ENCODE data around the gene SDK1. TPM values are rescaled to one million over a fixed set of nuclear protein-coding genes. Genes with fewer than 3 reads are reported as not detected.

The SDK1 gene, protein sequence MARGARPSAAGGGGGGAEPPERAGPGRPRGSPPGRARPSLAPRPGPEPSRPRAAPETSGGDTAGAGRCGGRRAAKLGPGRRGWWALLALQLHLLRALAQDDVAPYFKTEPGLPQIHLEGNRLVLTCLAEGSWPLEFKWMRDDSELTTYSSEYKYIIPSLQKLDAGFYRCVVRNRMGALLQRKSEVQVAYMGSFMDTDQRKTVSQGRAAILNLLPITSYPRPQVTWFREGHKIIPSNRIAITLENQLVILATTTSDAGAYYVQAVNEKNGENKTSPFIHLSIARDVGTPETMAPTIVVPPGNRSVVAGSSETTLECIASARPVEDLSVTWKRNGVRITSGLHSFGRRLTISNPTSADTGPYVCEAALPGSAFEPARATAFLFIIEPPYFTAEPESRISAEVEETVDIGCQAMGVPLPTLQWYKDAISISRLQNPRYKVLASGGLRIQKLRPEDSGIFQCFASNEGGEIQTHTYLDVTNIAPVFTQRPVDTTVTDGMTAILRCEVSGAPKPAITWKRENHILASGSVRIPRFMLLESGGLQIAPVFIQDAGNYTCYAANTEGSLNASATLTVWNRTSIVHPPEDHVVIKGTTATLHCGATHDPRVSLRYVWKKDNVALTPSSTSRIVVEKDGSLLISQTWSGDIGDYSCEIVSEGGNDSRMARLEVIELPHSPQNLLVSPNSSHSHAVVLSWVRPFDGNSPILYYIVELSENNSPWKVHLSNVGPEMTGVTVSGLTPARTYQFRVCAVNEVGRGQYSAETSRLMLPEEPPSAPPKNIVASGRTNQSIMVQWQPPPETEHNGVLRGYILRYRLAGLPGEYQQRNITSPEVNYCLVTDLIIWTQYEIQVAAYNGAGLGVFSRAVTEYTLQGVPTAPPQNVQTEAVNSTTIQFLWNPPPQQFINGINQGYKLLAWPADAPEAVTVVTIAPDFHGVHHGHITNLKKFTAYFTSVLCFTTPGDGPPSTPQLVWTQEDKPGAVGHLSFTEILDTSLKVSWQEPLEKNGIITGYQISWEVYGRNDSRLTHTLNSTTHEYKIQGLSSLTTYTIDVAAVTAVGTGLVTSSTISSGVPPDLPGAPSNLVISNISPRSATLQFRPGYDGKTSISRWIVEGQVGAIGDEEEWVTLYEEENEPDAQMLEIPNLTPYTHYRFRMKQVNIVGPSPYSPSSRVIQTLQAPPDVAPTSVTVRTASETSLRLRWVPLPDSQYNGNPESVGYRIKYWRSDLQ (N-terminal part only)
- polyA plus RNA-seq (ENCODE audit: insufficient read length), result 3.6 TPM

DNA sequence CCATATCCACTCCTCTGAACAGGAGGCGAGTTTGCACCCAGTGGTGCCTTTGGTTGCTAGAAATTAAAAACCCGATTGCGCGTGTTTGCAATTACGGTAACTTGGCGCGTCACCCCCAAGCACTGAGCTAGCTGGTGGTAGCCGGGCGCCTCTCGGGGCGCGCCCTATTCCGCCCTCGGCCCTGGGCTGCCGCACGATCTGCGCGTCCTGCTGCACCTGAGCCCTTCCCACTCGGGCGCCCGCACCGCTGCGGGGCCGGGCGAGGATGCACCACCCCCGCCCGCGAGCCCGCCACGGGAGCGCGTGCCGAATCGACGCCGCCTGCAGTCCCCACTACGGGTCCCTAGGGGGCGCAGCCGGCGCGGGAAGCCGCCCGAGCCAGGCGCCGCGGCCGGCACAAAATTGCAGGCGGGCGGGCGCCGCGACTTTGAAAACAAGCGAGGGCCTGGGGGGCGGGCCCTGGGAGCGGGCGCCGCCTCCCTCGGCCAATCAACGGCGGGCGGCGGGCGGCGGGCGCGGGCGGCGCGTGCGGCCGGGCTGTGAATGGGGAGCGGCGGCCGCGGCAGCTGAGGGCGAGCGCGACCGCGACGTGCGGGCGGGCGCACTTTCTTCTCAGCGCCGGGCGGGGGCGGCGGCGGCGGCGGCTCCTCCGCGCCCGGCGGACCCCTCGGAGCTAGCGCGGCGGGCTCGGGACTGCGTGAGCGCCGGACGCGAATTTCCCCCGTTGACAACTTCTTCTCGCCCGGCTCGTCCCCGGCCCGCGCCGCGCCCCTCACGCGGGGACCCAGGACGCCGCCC, at the start of gene SDK1:
Gene SDK1, plus strand, starts transcription at position 602 of the 798 bp plus-strand sequence. CDS start 335 bp downstream, outside the sequence.
- peak; percentile 94 for DNase-seq

DNA sequence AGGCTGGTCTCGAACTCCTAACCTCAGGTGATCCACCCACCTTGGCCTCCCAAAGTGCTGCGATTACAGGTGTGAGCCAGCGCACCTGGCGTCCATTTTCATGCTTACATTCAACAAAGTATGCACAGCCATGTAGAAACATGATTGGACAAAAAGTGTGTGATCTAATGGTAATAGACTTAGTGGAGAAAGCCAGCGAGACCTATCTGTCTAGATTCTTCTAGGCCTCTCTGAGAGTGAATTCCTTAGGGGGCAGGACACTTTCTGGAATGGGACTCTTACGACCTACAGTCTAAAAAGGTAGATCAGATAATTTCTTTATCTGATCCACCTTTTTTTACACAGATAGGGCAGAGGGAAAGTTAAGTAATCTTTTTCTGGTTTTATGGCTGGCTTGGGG, 46.3 kb upstream of the SDK1 start:
- no peak for DNase-seq

DNA sequence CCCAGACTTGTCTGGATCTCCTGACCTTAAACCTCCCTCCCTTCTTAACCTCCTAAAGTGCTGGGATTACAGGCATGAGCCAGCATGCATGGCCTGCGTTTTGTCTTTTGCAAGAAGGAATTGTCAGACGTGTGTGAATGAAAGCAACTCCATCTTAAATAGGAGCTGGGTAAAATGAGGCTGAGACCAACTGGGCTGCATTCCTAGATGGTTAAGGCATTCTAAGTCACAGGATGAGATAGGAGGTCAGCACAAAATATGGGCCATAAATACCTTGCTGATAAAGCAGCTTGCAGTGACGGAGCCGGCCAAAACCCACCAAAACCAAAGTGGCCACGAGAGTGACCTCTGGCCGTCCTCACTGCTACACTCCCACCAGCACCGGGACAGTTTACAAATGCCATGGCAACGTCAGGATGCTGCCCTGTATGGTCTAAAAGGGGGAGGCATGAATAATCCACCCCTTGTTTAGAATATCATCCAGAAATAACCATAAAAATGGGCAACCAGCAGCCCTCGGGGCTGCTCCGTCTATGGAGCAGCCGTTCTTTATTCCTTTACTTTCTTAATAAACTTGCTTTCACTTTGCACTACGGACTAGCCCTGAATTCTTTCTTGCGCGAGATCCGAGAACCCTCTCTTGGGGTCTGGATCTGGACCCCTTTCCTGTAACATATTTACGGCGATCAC, 41.2 kb upstream of the SDK1 start:
- DNase-seq, result peak; percentile 30

DNA sequence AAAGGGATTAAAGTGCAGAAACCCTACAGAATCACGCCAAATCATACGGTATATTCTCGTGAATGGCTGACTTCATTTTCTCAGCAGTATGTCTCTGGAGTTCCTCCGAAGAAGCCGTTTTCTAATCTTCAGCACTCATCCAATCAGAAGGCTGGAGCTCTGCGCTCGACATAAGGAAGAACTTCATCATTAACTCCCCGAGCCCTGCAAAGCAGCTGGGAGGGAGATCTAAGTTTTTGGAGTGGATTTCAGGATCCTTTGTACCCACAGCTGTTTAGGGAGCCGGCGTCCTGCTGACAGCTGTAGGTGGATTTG, 40.7 kb upstream of the SDK1 start:
- DNase-seq, result peak; percentile 67

DNA sequence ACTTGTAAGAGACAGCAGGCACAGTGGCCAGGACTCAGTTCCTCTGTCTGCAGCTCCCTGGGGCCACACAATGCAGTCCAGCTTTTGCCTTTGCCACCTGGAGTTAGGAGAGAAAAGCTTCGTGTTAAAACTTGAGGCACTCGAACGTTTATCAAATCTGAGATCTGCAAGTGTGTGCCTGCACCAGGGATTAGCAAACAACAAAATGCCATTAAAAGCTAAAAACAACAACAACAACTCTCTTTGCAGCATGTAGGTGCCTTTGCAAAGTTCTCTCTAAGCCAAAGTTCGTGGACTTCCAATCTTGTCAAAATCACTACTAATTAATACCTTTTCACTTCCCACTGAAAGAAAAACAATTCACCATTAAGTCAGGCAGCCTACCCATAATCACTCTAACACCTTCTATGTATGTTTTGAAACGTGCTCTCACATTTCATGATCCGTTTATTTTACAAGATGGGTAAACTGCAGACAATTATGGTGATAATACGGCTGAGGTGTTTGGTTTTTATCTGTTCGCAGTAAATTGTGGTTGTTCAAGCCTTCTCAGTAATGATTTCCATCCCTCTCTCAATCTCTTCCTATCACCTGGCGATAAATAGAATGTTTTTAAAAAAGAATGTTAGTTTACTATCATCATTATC, 36.2 kb upstream of the SDK1 start:
- no peak for DNase-seq

DNA sequence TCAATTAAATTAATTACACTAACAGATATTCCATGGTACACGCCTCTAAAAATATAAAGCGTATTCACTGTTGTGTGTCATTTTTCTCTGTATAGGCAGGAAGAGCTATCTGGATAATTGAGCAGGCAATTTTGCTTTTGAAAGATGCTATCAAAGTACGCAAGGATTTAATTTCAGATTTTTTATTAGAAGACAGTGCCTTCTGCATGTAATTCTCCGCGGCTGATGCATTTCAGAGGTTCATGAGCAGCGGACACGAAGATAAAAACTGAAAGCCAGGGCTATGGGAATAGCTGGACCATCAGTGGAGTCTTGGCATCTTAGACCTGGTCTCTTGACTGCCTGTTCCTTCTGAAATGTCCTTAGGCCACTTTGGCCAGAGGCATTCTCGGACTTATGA, 35.7 kb upstream of the SDK1 start:
- DNase-seq, result no peak

DNA sequence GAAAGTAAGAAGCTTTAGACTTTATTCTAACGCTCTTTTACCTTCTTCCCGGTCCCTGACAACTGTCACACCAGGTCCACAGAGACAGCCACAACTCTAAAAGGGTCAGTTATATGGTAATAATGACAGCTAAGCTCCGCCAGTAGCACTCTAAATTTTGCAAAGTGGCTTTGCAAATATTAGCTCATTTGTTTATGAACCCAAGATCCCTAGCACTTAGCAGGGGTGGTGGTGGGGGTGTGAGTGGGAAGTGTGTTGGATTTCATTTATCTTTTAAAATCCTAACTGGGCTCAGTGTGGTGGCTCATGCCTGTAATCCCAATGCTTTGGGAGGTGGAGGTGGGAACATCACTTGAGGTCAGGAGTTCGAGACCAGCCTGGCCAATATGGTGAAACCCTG, 34.8 kb upstream of the SDK1 start:
- DNase-seq, result no peak

DNA sequence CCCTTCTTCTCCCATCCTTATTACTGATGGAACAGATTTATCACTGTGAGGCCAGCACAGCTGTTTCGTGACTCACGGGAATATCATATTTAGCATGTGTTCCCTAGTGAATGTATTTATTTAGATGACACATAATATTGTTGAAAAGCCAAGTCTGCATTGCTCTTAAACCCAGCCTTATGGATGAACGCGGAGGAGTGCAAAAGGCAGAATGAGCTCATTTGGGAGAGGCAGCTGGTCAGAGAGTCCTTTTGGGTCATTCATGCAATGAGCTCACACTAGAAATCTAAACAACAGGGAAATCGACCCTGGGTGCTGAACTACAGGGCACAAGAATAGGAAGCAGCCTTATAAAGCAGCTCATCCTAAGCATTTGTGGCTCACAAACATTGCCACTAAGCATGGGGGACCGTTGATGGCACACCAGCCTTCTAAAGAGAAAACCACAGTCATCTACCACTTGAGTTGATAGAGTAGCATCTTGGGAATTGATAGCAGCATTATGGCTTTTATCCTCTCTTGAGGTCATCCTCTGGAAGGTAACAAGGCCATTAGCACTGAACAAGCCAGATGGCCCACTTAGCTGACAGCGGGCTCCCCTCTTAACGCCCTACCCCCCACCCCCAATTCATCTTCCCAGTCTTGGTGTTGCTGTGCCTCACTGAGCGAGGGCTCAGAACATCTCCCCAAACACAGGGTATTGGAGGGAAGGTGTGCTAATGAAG, 32.9 kb upstream of the SDK1 start:
- peak; percentile 32 for DNase-seq

DNA sequence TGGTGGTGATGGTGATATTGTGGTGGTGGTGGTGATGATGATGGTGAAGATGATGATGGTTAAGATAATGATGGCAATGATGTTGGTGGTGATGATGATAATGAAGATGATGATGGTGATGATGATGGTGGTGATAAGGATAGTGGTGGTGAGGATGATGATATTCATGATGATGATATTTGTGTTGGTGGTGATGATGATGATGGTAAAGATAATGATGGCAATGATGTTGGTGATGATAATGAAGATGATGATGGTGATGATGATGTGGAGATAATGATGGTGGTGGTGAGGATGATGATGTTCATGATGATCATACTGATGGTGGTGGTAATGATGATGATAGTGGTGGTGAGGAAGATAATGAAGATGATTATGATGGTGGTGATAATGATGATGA, 30.7 kb upstream of the SDK1 start:
- no peak for DNase-seq

DNA sequence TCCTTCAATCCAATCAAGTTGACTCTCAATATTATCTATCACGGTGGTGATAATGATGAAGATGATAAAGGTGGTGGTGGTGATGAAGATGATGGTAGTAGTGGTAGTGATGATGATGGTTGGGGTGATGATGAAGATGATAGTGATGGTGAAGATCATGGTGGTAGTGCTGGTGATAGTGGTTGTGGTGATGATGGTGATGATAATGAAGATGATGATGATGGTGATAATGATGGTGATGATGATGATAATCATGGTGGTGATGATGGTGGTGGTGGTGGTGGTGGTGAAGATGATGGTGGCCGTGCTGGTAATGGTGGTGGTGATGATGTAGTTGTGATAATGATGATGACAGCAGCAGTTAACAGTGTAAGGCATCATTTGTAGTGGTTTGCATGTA, 29.8 kb upstream of the SDK1 start:
- no peak for DNase-seq

DNA sequence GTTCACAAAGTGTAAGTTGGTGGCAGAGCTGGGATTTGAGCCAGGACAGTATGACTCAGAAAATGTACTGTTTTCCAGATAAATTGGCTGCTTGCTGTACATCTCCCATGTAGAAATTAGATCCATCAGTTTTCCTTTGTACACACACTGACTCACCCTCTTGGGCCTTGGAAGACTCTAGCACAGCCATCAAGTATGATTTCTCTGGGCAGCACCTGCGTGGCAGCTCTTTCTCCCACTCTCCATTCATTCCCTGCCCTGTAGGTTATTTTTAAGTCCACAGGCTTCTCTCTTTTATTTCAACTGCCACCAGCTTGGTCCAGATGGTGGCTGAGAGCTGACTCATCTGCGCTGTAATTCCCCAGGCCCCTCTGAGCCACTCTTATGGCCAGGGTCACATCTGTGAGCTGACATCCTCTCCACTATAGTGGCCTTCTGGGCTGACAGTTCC, 28.3 kb upstream of the SDK1 start:
- no peak for DNase-seq

DNA sequence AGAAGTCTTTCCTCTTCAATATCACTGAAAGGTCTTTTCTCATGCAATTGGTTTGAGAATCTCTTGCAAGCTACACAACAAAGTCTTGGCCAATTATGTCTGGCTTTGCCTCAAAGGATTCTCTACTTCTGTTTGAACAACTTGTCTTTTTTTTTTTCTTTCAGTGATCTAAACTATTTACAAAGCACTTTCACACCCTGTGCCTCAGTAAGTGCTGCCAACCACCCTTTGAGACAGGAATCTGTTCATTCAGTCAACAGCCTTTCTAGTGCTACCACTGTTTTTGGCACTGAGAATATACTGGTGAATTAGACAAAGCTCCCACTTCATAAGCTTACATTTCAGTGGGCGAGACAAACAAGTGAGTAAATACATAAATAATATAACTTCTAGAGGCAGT, 26.9 kb upstream of the SDK1 start:
- DNase-seq, result no peak

DNA sequence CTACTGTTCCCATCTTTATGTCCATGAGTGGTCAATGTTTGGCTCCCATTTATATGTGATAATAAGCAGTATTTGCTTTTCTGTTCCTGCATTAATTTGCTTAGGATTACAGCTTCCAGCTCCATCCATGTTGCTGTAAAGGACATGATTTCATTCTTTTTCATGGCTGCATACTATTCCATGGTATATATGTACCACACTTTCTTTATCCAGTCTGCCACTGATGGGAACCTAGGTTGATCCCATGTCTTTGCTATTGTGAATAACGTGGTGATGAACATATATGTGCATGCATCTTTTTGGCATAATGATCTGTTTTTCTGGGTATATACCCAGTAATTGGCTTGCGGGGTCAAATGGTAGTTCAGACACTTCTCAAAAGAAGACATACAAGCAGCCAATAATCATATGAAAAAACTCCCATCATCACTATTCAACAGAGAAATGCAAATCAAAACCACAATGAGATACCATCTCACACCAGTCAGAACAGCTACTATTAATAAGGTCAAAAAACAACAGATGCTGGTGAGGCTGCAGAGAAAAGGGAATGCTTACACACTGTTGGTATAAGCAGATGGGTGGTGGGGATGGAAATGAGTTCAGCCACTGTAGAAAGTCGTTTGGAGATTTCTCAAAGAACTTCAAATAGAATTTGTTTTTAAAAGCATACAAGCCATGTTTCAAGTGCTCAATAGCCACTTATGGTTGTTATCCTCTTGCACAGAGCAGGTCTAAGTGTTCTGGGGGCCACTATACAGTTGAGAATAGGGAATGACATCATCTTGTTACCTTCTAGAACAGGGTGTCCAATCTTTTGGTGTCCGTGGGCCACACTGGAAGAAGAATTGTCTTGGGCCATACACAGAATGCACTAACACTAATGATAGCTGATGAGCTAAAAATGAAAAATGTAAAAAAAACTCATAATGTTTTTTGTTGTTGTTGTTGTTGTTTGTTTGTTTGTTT, 23.2 kb upstream of the SDK1 start:
- no peak for DNase-seq

DNA sequence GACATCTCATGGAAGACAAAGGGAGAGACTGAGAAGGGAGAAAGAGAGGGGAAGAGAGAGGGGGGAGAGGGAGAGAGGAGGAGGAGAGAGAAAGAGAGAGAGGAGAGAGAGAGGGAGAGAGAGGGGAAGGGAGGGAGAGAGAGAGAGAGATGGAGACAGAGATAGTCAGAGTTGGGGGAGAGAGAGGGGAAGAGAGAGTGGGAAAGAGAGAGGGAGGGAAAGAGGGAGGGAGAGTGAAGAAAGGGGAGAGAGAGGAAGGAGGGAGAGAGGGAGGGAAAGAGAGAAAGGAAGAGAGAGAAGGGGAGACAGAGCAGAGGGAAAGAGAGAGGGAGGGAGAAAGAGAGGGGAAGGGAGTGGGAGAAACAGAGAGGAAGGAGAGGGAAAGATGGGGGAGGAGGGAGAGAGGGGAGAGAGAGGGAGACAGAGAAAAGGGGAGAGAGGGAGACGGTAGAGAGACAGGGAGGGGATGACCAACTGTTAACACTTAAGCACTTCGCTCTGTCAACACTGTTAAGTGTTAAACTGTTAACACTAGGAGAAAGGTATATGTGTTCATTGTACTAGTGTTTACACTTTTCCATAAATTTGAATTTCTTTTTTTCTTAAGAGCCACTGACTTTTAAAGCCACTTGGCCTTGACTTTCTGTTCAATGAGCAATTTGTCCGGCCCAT, 21.8 kb upstream of the SDK1 start:
- DNase-seq, result no peak

DNA sequence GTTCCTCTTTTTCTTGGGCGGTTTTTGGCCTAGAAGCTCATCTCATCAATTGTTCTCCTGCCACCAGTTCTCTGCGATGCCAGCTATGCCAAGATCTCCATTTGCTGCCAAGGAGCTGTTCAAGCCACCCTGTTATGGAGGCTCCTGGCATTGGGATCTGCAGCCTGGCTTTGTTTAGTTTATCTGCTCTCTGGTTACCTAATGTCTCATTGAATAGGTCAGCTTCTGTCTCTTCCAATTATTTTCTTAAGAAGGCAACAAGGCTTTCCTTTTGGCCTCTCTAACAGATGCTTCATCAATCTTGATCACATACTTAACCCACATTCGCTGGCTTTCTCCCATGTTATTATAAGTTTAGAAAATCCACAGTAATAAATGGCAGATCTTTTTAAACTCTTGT, 20.6 kb upstream of the SDK1 start:
- DNase-seq, result no peak

DNA sequence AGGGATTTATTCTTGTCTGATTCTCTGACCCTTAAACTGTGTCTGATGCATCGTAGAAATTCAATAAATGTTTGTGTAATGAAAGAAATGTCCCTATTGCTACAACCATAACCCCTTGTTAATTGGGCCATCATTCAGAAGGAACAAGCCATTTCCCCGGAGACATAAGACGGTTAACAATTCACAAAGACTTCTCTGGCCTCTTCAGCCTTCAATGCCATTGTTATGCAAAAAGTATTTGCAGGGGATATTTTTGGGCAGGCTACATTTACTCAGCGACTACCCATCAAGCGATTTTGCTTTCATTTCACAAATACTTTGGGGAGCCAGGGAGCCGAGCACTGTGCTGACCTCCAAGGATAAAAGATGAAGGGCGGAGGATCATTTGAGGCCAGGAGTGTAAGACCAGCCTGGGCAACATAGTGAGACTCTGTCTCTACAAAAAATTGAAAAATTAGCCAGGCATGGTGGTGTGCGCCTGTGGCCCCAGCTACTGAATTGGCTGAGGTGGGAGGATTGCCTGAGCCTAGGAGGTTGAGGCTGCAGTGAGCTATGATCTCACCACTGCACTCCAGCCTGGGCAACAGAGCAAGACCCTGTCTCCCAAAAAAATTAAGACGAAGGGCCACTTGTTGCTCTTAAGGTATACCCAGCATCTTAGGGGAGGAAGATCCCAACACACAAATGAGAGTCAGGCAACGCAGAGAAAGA, 20.0 kb upstream of the SDK1 start:
- DNase-seq, result no peak

DNA sequence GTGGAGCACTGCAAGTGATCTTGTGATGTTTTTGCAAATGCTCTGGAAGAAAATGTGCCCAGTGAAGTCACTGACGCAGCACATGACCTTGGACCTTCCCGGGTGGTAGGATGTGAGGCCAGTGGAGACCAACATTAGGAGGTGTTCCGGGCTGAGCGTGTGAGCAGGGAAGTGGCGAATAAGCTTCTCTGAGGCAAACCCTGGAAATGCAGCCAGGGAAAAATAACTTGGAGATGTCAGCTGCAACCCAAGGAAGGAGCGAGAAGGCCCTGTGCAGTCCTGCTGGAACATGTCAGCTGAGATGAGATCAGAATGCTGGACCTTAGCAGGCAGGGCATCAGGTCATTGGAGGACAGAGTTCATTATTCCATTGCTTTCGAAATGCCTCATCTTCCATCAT, 18.6 kb upstream of the SDK1 start:
- DNase-seq, result no peak

Measured in hindlimb muscle (tissue), 1 donor.